Liver (tissue), 9 donors: ENCODE data around the gene RELB. TPM values are rescaled to one million over a fixed set of nuclear protein-coding genes. Genes with fewer than 3 reads are reported as not detected.

Source experiments
- DNase-seq: peaks from one replicate; pipeline ENCODE4 v3.0.0-alpha.2; 2017; ENCODE audit warnings: low spot score
- H3K27ac ChIP-seq, 2 donors: one replicate each; pipeline ENCODE4 v1.7.0; 2013; ENCODE audit warnings: inconsistent platforms in 2 of 2, low read length in 2 of 2, control low read depth in 1 of 2, low read depth in 1 of 2, mild to moderate bottlenecking in 1 of 2
- H3K27me3 ChIP-seq, 4 donors: one replicate each; pipeline versions ENCODE4 v1.6.1 to v1.7.0; 2013; ENCODE audit warnings: low read length in 3 of 4, inconsistent platforms in 1 of 4, mild to moderate bottlenecking in 1 of 4, moderate library complexity in 1 of 4; ENCODE audit not compliant: control insufficient read depth in 4 of 4, insufficient read depth in 4 of 4
- H3K36me3 ChIP-seq, 4 donors: one replicate each; pipeline versions ENCODE4 v1.6.1 to v1.7.0; 2013; ENCODE audit warnings: low read length in 3 of 4, mild to moderate bottlenecking in 3 of 4, low read depth in 1 of 4, moderate library complexity in 1 of 4; ENCODE audit not compliant: control insufficient read depth in 4 of 4, insufficient read depth in 3 of 4
- H3K4me1 ChIP-seq, 4 donors: one replicate each; pipeline versions ENCODE4 v1.6.1 to v1.7.0; 2013; ENCODE audit warnings: low read length in 3 of 4, mild to moderate bottlenecking in 3 of 4, moderate library complexity in 1 of 4; ENCODE audit not compliant: control insufficient read depth in 4 of 4, insufficient read depth in 4 of 4
- H3K4me3 ChIP-seq, 3 donors: one replicate each; pipeline versions ENCODE4 v1.6.1 to v1.7.0; 2013; ENCODE audit warnings: low read length in 3 of 3, control low read depth in 1 of 3, low read depth in 1 of 3, mild to moderate bottlenecking in 1 of 3
- H3K9ac ChIP-seq, 2 donors: one replicate each; pipeline ENCODE4 v1.7.0; 2013; ENCODE audit warnings: low read length in 2 of 2, mild to moderate bottlenecking in 2 of 2, moderate library complexity in 2 of 2, control low read depth in 1 of 2, low read depth in 1 of 2
- H3K9me3 ChIP-seq, 4 donors: one replicate each; pipeline versions ENCODE4 v1.6.1 to v1.7.0; 2013; ENCODE audit warnings: low read length in 3 of 4; ENCODE audit not compliant: control insufficient read depth in 4 of 4
- EGR1 ChIP-seq, 2 donors: IDR thresholded peaks; 2 replicates each; pipeline ENCODE4 v1.6.1; 2016 to 2018; ENCODE audit warnings: antibody characterized with exemption in 2 of 2, low read depth in 2 of 2
- FOXA1 ChIP-seq: IDR thresholded peaks from 2 replicates; pipeline ENCODE4 v1.6.1; 2016; ENCODE audit warnings: antibody characterized with exemption
- FOXA2 ChIP-seq: IDR thresholded peaks from 2 replicates; pipeline ENCODE4 v1.6.1; 2016; ENCODE audit warnings: antibody characterized with exemption
- HNF4A ChIP-seq, 2 donors: conservative IDR thresholded peaks; 2 replicates each; pipeline ENCODE4 v1.6.1; 2016; ENCODE audit warnings: antibody characterized with exemption in 2 of 2, mild to moderate bottlenecking in 2 of 2
- HNF4G ChIP-seq: IDR thresholded peaks from 2 replicates; pipeline ENCODE4 v1.6.1; 2016; ENCODE audit warnings: antibody characterized with exemption
- JUND ChIP-seq, 2 donors: IDR thresholded peaks; 2 replicates each; pipeline ENCODE4 v1.6.1; 2016; ENCODE audit warnings: antibody characterized with exemption in 2 of 2
- NR2F2 ChIP-seq: IDR thresholded peaks from 2 replicates; pipeline ENCODE4 v1.6.1; 2016; ENCODE audit warnings: antibody characterized with exemption
- RXRA ChIP-seq, 2 donors: IDR thresholded peaks; 2 replicates each; pipeline ENCODE4 v1.6.1; 2017 to 2018; ENCODE audit warnings: antibody characterized with exemption in 2 of 2, mild to moderate bottlenecking in 1 of 2
- SP1 ChIP-seq: IDR thresholded peaks from 2 replicates; pipeline ENCODE4 v1.6.1; 2018; ENCODE audit warnings: antibody characterized with exemption, mild to moderate bottlenecking
- TAF1 ChIP-seq: conservative IDR thresholded peaks from 2 replicates; pipeline ENCODE4 v1.6.1; 2016; ENCODE audit warnings: antibody characterized with exemption, mild to moderate bottlenecking
- YY1 ChIP-seq: IDR thresholded peaks from 2 replicates; pipeline ENCODE4 v1.6.1; 2016; ENCODE audit warnings: antibody characterized with exemption, mild to moderate bottlenecking
- WGBS: extraction: QIAGEN DNeasy Blood & Tissue Kit; methylation state at CpG from one replicate; pipeline ENCODE4 v1.1.7; 2013; 5-methylcytosine and 5-hydroxymethylcytosine counted together
- polyA plus RNA-seq, 2 donors: library from polyadenylated mRNA; stranded (reverse) in 1 of 2; unstranded in 1 of 2; fragments of 200-250 nt in 1 of 2; fragments of >200 nt in 1 of 2; fragmentation: Nextera tagmentation in 1 of 2; extraction: Ambion mirVana in 1 of 2; gene quantifications; one replicate each; pipeline versions ENCODE4 v1.2.1 to v1.2.3, GENCODE V29; 2013 to 2015
- total RNA-seq, 2 donors: library from RNA; depleted of rRNA; stranded (reverse); fragments of >200 nt; gene quantifications; one replicate each; pipeline ENCODE4 v1.2.3, GENCODE V29; 2014
- TF ChIP-seq, protein P1 (sequence below): IDR thresholded peaks from 2 replicates; pipeline ENCODE4 v1.6.1; 2016; ENCODE audit warnings: antibody characterized with exemption, mild to moderate bottlenecking
- TF ChIP-seq, protein P2 (sequence below): IDR thresholded peaks from 2 replicates; pipeline ENCODE4 v1.6.1; 2016; ENCODE audit warnings: antibody characterized with exemption
- TF ChIP-seq, protein P3 (sequence below): fragments of 150-350 bp; IDR thresholded peaks from 2 replicates; pipeline ENCODE4 v1.5.1; 2017; ENCODE audit warnings: improper control_type of control experiment, low read depth, low read length; ENCODE audit not compliant: missing input control
- TF ChIP-seq, protein P4 (sequence below): IDR thresholded peaks from 2 replicates; pipeline ENCODE4 v1.6.1; 2016; ENCODE audit warnings: antibody characterized with exemption
- donor health status: healthy.
- donor health status: healthy.
- donor health status: healthy.
- donor health status: healthy.
- donor health status: healthy.

The RELB gene
- total and polyA plus RNA-seq, 4 donors: 1.4 to 4.9 (median 2.6) TPM

DNA sequence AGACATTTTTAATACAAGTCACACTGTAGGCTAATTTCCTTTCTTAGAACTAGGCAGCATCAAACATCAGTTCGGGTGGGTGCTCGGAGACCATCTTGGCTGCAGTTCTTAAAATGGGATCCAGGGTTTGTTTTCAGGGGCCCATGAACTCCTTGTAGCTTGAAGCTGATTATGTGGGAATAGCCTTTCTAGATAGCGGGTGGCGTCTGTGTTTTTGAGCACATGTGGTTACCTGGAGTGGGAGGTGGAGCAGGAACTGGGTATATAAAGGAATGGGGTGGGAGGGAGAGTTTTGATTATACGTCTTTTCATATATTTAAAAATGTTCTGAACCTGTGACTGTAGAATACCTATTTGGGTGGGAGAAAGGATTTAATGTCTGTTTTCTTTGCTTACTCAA lies 33.1 kb upstream of the RELB start:
- Histone ChIP-seq H3K36me3 (peaks cover 2 to 32% (median 12%) of the 10 kb centered on the region in 4 donors), H3K27ac (no peak overlapping the region), H3K27me3 (no peaks in the 10 kb centered on the region), H3K9me3 (no peaks in the 10 kb centered on the region), H3K4me1 (no peaks in the 10 kb centered on the region), H3K4me3 (no peak overlapping the region), H3K9ac (no peak overlapping the region)
- no peak for DNase-seq
- TF ChIP-seq EGR1 (IDR thresholded peaks at IDR 0.05; ENCODE audit: low read depth in 2 of 2) (no peak), YY1 (no peak), RXRA (IDR thresholded peaks at IDR 0.05) (no peak), FOXA1 (no peak), TAF1 (no peak), SP1 (no peak), HNF4G (no peak), FOXA2 (no peak)
- TF ChIP-seq, protein P1, sequence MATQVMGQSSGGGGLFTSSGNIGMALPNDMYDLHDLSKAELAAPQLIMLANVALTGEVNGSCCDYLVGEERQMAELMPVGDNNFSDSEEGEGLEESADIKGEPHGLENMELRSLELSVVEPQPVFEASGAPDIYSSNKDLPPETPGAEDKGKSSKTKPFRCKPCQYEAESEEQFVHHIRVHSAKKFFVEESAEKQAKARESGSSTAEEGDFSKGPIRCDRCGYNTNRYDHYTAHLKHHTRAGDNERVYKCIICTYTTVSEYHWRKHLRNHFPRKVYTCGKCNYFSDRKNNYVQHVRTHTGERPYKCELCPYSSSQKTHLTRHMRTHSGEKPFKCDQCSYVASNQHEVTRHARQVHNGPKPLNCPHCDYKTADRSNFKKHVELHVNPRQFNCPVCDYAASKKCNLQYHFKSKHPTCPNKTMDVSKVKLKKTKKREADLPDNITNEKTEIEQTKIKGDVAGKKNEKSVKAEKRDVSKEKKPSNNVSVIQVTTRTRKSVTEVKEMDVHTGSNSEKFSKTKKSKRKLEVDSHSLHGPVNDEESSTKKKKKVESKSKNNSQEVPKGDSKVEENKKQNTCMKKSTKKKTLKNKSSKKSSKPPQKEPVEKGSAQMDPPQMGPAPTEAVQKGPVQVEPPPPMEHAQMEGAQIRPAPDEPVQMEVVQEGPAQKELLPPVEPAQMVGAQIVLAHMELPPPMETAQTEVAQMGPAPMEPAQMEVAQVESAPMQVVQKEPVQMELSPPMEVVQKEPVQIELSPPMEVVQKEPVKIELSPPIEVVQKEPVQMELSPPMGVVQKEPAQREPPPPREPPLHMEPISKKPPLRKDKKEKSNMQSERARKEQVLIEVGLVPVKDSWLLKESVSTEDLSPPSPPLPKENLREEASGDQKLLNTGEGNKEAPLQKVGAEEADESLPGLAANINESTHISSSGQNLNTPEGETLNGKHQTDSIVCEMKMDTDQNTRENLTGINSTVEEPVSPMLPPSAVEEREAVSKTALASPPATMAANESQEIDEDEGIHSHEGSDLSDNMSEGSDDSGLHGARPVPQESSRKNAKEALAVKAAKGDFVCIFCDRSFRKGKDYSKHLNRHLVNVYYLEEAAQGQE: no peak
- TF ChIP-seq, protein P2, sequence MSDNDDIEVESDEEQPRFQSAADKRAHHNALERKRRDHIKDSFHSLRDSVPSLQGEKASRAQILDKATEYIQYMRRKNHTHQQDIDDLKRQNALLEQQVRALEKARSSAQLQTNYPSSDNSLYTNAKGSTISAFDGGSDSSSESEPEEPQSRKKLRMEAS: no peak
- 94% methylated on average over 5 of the region's 5 CpGs for WGBS

DNA sequence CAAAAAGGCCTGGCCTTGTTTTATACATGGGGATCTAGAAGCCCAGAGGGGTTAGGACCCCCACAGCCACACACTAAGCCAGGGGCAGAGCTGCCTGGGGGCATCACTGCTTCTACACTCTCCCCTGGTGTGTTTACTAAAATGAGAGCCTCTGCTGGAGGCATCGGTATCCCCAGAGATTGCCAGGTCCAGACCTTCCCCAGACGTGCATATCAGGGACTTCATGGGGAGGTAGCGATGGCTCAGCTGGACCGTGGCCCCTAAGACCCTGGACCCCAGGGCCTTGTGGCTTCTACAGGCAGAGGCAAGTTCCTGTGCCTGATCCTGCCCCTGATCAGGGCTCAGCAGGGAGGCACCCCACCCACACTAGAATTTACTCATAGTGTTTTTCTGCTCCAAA lies 32.6 kb upstream of the RELB start:
- no peak overlapping the region for H3K4me3 ChIP-seq
- H3K27me3 ChIP-seq: no peaks in the 10 kb centered on the region
- H3K4me1 ChIP-seq: no peaks in the 10 kb centered on the region
- H3K9ac ChIP-seq: no peak overlapping the region
- H3K27ac ChIP-seq: no peak overlapping the region
- peaks cover 2 to 33% (median 12%) of the 10 kb centered on the region in 4 donors for H3K36me3 ChIP-seq
- DNase-seq: no peak
- WGBS: 97% methylated on average over 4 of the region's 4 CpGs
- H3K9me3 ChIP-seq: no peaks in the 10 kb centered on the region
- TF ChIP-seq, protein P3, sequence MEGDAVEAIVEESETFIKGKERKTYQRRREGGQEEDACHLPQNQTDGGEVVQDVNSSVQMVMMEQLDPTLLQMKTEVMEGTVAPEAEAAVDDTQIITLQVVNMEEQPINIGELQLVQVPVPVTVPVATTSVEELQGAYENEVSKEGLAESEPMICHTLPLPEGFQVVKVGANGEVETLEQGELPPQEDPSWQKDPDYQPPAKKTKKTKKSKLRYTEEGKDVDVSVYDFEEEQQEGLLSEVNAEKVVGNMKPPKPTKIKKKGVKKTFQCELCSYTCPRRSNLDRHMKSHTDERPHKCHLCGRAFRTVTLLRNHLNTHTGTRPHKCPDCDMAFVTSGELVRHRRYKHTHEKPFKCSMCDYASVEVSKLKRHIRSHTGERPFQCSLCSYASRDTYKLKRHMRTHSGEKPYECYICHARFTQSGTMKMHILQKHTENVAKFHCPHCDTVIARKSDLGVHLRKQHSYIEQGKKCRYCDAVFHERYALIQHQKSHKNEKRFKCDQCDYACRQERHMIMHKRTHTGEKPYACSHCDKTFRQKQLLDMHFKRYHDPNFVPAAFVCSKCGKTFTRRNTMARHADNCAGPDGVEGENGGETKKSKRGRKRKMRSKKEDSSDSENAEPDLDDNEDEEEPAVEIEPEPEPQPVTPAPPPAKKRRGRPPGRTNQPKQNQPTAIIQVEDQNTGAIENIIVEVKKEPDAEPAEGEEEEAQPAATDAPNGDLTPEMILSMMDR: no peak
- no peak for TF ChIP-seq EGR1 (IDR thresholded peaks at IDR 0.05; ENCODE audit: low read depth in 2 of 2)

DNA sequence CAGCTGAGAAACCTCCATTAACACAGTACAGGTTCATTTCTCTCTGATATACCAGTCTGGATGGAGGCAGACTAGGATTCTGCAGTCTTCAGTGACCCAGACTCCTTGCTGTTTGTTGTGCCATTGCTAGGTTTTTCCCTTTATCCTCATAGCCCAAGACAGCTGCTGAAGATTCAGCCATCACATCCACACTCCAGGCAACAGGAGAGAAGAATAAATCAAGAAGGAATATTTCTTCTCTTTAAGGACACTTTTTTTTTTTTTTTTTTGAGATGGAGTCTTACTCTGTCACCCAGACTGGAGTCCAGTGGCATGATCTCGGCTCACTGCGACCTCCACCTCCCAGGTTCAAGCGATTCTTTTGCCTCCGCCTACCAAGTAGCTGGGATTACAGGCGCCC lies 31.8 kb upstream of the RELB start:
- no peak overlapping the region for H3K4me3 ChIP-seq
- H3K4me1 ChIP-seq: peaks cover 0 to 5% (median 1%) of the 10 kb centered on the region in 4 donors
- H3K27ac ChIP-seq: no peak overlapping the region
- DNase-seq: no peak
- no peaks in the 10 kb centered on the region for H3K27me3 ChIP-seq
- over 99% methylated on average over 5 of the region's 5 CpGs for WGBS
- H3K9me3 ChIP-seq: no peaks in the 10 kb centered on the region
- H3K36me3 ChIP-seq: peaks cover 2 to 35% (median 16%) of the 10 kb centered on the region in 4 donors
- no peak overlapping the region for H3K9ac ChIP-seq
- no peak for TF ChIP-seq RXRA (IDR thresholded peaks at IDR 0.05)
- TF ChIP-seq, protein P4, sequence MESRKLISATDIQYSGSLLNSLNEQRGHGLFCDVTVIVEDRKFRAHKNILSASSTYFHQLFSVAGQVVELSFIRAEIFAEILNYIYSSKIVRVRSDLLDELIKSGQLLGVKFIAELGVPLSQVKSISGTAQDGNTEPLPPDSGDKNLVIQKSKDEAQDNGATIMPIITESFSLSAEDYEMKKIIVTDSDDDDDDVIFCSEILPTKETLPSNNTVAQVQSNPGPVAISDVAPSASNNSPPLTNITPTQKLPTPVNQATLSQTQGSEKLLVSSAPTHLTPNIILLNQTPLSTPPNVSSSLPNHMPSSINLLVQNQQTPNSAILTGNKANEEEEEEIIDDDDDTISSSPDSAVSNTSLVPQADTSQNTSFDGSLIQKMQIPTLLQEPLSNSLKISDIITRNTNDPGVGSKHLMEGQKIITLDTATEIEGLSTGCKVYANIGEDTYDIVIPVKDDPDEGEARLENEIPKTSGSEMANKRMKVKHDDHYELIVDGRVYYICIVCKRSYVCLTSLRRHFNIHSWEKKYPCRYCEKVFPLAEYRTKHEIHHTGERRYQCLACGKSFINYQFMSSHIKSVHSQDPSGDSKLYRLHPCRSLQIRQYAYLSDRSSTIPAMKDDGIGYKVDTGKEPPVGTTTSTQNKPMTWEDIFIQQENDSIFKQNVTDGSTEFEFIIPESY: no peak
- TF ChIP-seq SP1: no peak
- TF ChIP-seq FOXA2: no peak
- TF ChIP-seq, protein P1: no peak
- no peak for TF ChIP-seq FOXA1
- TF ChIP-seq TAF1: no peak
- no peak for TF ChIP-seq HNF4G
- TF ChIP-seq JUND (IDR thresholded peaks at IDR 0.05): no peak
- no peak for TF ChIP-seq YY1
- TF ChIP-seq HNF4A (conservative IDR thresholded peaks at IDR 0.05): no peak
- TF ChIP-seq, protein P2: no peak
- no peak for TF ChIP-seq NR2F2
